NOMO-1 (cell line): ENCODE results near the gene SF3B4.
"Not testable (repeated sequence)": the region's sequence is repeated elsewhere in the genome, so short reads cannot be mapped to it uniquely, and the experiment has no call there.

Source experiments
- DNase-seq, 2 experiments: peaks; one replicate each; lab custom pipeline; 2025; ENCODE audit not compliant: unreplicated experiment in 2 of 2; lab: John Stamatoyannopoulos, UW

The SF3B4 gene

GRCh38 chr1:149927563-149928400 lies at the start of gene SF3B4:
SF3B4 (minus strand) TSS chr1:149927803; CDS start chr1:149927759, 44 bp downstream.
- peak; percentile 92 to 96 for DNase-seq

- DNase-seq: no peak
Observed at GRCh38 chr1:149977345-149977744, 49.7 kb upstream of the SF3B4 start.

GRCh38 chr1:149972547-149972946 lies 44.9 kb upstream of the SF3B4 start:
- DNase-seq: no peak

GRCh38 chr1:149967646-149968045 lies 40.0 kb upstream of the SF3B4 start:
- no peak for DNase-seq

GRCh38 chr1:149967041-149967440 lies 39.4 kb upstream of the SF3B4 start:
- DNase-seq: no peak

GRCh38 chr1:149966405-149966804 lies 38.8 kb upstream of the SF3B4 start:
- no peak for DNase-seq

GRCh38 chr1:149965440-149965839 lies 37.8 kb upstream of the SF3B4 start:
- no peak for DNase-seq

- no peak for DNase-seq
Observed at GRCh38 chr1:149963358-149963757, 35.8 kb upstream of the SF3B4 start.

GRCh38 chr1:149962736-149963135 lies 35.1 kb upstream of the SF3B4 start:
- DNase-seq: no peak

GRCh38 chr1:149962039-149962647 lies 34.5 kb upstream of the SF3B4 start:
- peak; percentile 30 to 82 for DNase-seq

- not testable (repeated sequence) for DNase-seq
Observed at GRCh38 chr1:149957548-149957947, 29.9 kb upstream of the SF3B4 start.

- no peak for DNase-seq
Observed at GRCh38 chr1:149949911-149950310, 22.3 kb upstream of the SF3B4 start.

- DNase-seq: no peak
Observed at GRCh38 chr1:149945206-149945605, 17.6 kb upstream of the SF3B4 start.

GRCh38 chr1:149942885-149943284 lies 15.3 kb upstream of the SF3B4 start:
- DNase-seq: no peak

- no peak for DNase-seq
Observed at GRCh38 chr1:149942207-149942606, 14.6 kb upstream of the SF3B4 start.

- no peak for DNase-seq
Observed at GRCh38 chr1:149940427-149940826, 12.8 kb upstream of the SF3B4 start.

GRCh38 chr1:149938668-149939003 lies 11.0 kb upstream of the SF3B4 start:
- not testable (repeated sequence) for DNase-seq

- no peak for DNase-seq
Observed at GRCh38 chr1:149937759-149938158, 10.2 kb upstream of the SF3B4 start.

- DNase-seq: no peak
Observed at GRCh38 chr1:149936992-149937705, 9.5 kb upstream of the SF3B4 start.

- no peak for DNase-seq
Observed at GRCh38 chr1:149936170-149936991, 8.8 kb upstream of the SF3B4 start, which contains the start of gene MTMR11. MTMR11 (minus strand) TSS chr1:149936879; CDS start chr1:149936647, 232 bp downstream.

- DNase-seq: no peak
Observed at GRCh38 chr1:149934356-149934755, 6.8 kb upstream of the SF3B4 start.
